HepG2 (cell line): ENCODE data around the gene PDCD5. TPM values are rescaled to one million over a fixed set of nuclear protein-coding genes. Genes with fewer than 3 reads are reported as not detected.

Experiments used
- AHDC1 ChIP-seq: sonication (generic); formaldehyde crosslinking; IDR thresholded peaks from 2 replicates; pipeline ENCODE4 v1.5.1; 2020; ENCODE audit warnings: mild to moderate bottlenecking, missing genetic modification reagents, borderline replicate concordance
- BCL6 ChIP-seq: IDR thresholded peaks from 2 replicates; pipeline ENCODE4 v1.6.1; 2016; ENCODE audit warnings: missing genetic modification reagents, missing compliant biosample characterization
- EP300 ChIP-seq, 3 experiments: sonication (generic) in 1 of 3; formaldehyde crosslinking in 1 of 3; IDR thresholded peaks; 2 replicates each; pipeline versions ENCODE4 v1.5.1 to v1.6.1; 2011 to 2020; ENCODE audit warnings: low read depth in 2 of 3, low read length in 2 of 3, borderline replicate concordance in 1 of 3, improper control_type of control experiment in 1 of 3, mild to moderate bottlenecking in 1 of 3, missing genetic modification reagents in 1 of 3, moderate library complexity in 1 of 3
- ONECUT2 ChIP-seq: sonication (generic); formaldehyde crosslinking; IDR thresholded peaks from 2 replicates; pipeline ENCODE4 v1.4.0; 2020; ENCODE audit warnings: missing genetic modification reagents
- RARA ChIP-seq: IDR thresholded peaks from 2 replicates; pipeline ENCODE4 v1.6.1; 2016; ENCODE audit warnings: missing genetic modification reagents, missing compliant biosample characterization
- USF2 ChIP-seq, 2 experiments: sonication (generic) in 1 of 2; formaldehyde crosslinking in 1 of 2; IDR thresholded peaks; 2 replicates each; pipeline versions ENCODE4 v1.5.1 to v1.6.1; 2011 to 2020; ENCODE audit warnings: borderline replicate concordance in 1 of 2, low read depth in 1 of 2, low read length in 1 of 2, mild to moderate bottlenecking in 1 of 2, missing genetic modification reagents in 1 of 2, moderate library complexity in 1 of 2
- ZBTB3 ChIP-seq: sonication (generic); formaldehyde crosslinking; IDR thresholded peaks from 2 replicates; pipeline ENCODE4 v1.4.0; 2020; ENCODE audit warnings: low read depth, mild to moderate bottlenecking, moderate library complexity, missing genetic modification reagents, borderline replicate concordance
- ZNF124 ChIP-seq: sonication (generic); formaldehyde crosslinking; IDR thresholded peaks from 2 replicates; pipeline ENCODE4 v1.4.0; 2020; ENCODE audit warnings: missing genetic modification reagents
- ZNF18 ChIP-seq: sonication (generic); formaldehyde crosslinking; IDR thresholded peaks from 2 replicates; pipeline ENCODE4 v1.8.0; 2022; ENCODE audit warnings: mild to moderate bottlenecking, missing genetic modification reagents; ENCODE audit not compliant: insufficient replicate concordance
- ZNF292 ChIP-seq: sonication (generic); formaldehyde crosslinking; IDR thresholded peaks from 2 replicates; pipeline ENCODE4 v1.8.1; 2022; ENCODE audit warnings: mild to moderate bottlenecking, low read depth, missing genetic modification reagents, borderline replicate concordance
- ZNF501 ChIP-seq: sonication (generic); formaldehyde crosslinking; IDR thresholded peaks from 2 replicates; pipeline ENCODE4 v1.5.1; 2020; ENCODE audit warnings: mild to moderate bottlenecking, moderate library complexity, missing genetic modification reagents
- polyA plus RNA-seq, 8 experiments: library from polyadenylated mRNA; depleted of rRNA in 3 of 8; stranded (reverse) in 7 of 8; unstranded in 1 of 8; fragments of >200 nt; fragmentation: Illumina TruSeq in 4 of 8; extraction: Trizol in 4 of 8; gene quantifications; 2 replicates each; pipeline versions ENCODE4 v1.2.1 to v1.2.3, GENCODE V29; 2011 to 2016; ENCODE audit warnings: low read depth in 4 of 8, missing spikeins in 1 of 8, mixed read lengths in 1 of 8; ENCODE audit not compliant: insufficient read depth in 1 of 8
- total RNA-seq, 5 experiments: library from RNA; depleted of rRNA; stranded (reverse); fragments of >200 nt; fragmentation: Illumina TruSeq; extraction: Trizol; gene quantifications; 2 replicates each; pipeline ENCODE4 v1.2.3, GENCODE V29; 2016; ENCODE audit warnings: low read depth in 1 of 5

The PDCD5 gene
- total and polyA plus RNA-seq, 2 of the 13 experiments (the other 11 are each of a cell fraction or from before 2014, with no cell fraction given) = 56.3 to 332 TPM

GRCh38 chr19:32539240-32539916 lies 41.6 kb upstream of the PDCD5 start (continued):
- peak; percentile 81; the same call in 1 of the 2 replicates for TF ChIP-seq AHDC1 (CRISPR knock-in tag)
- TF ChIP-seq RARA (CRISPR knock-in tag) = peak; percentile 48
- TF ChIP-seq EP300 (IDR thresholded peaks at IDR 0.05; ENCODE audit: low read depth in 2 of 2, low read length in 2 of 2) = peak in 1 of 2 experiments; percentile 70; a peak in 2 of 4 replicates
- TF ChIP-seq EP300 (CRISPR knock-in tag; IDR thresholded peaks at IDR 0.05; ENCODE audit: borderline replicate concordance) = no peak
- TF ChIP-seq ZNF124 = no peak
- TF ChIP-seq ONECUT2 (CRISPR knock-in tag) = no peak
- peak; percentile 63 for TF ChIP-seq ZNF18 (CRISPR knock-in tag)
- no peak for TF ChIP-seq ZBTB3
- peak; percentile 53; the same call in 1 of the 2 replicates for TF ChIP-seq BCL6 (CRISPR knock-in tag)
- peak; percentile 81 for TF ChIP-seq ZNF501 (CRISPR knock-in tag)
- TF ChIP-seq USF2 (IDR thresholded peaks at IDR 0.05; ENCODE audit: low read depth, low read length) = no peak
- TF ChIP-seq USF2 (CRISPR knock-in tag; IDR thresholded peaks at IDR 0.05; ENCODE audit: borderline replicate concordance) = no peak; the same call in 1 of the 2 replicates
- TF ChIP-seq ZNF292 (CRISPR knock-in tag) = peak; percentile 78; the same call in 1 of the 2 replicates
